IgD-negative memory B cell (primary cell): ENCODE measurements around the gene PLD1. TPM values are rescaled to one million over a fixed set of nuclear protein-coding genes. Genes with fewer than 3 reads are reported as not detected.
A peak's percentile ranks its signal among the peaks of the same experiment; 100 is the strongest.
"Not testable (repeated sequence)": the region's sequence is repeated elsewhere in the genome, so short reads cannot be mapped to it uniquely, and the experiment has no call there.

Experiments used
- H3K27ac Mint-ChIP-seq, 3 donors: one replicate each; pipeline ENCODE4 v1.8.0; 2020 to 2022; ENCODE audit warnings: mild to moderate bottlenecking in 3 of 3, mixed read lengths in 3 of 3, moderate library complexity in 1 of 3
- H3K27me3 Mint-ChIP-seq: one replicate; pipeline ENCODE4 v1.8.0; 2021; ENCODE audit warnings: mixed read lengths
- H3K36me3 Mint-ChIP-seq: one replicate; pipeline ENCODE4 v1.8.0; 2020; ENCODE audit warnings: mild to moderate bottlenecking, mixed read lengths
- H3K4me1 Mint-ChIP-seq, 3 donors: one replicate each; pipeline ENCODE4 v1.8.0; 2020 to 2022; ENCODE audit warnings: mixed read lengths in 3 of 3, mild to moderate bottlenecking in 1 of 3
- H3K4me3 Mint-ChIP-seq, 4 donors: one replicate each; pipeline ENCODE4 v1.8.0; 2020 to 2022; ENCODE audit warnings: mild to moderate bottlenecking in 4 of 4, mixed read lengths in 4 of 4, moderate library complexity in 3 of 4
- H3K9me3 Mint-ChIP-seq, 3 donors: one replicate each; pipeline ENCODE4 v1.8.0; 2020 to 2021; ENCODE audit warnings: mixed read lengths in 3 of 3, mild to moderate bottlenecking in 1 of 3
- polyA plus RNA-seq: library from polyadenylated mRNA; unstranded; fragments of 300-500 nt; fragmentation: Illumina TruSeq; gene quantifications from one replicate; pipeline ENCODE4 v1.2.3, GENCODE V29; 2021

PLD1 gene
- polyA plus RNA-seq: not detected

GRCh38 chr3:171809861-171810628 is at the start of gene PLD1:
PLD1 (minus strand) TSS chr3:171810483; CDS start chr3:171738051, 72,432 bp downstream.
- no peak within 1 kb of the TSS for H3K27ac Mint-ChIP-seq
- H3K36me3 Mint-ChIP-seq: no peaks in the 10 kb centered on the region
- H3K4me1 Mint-ChIP-seq: peaks cover 0 to 7% (median 7%) of the 10 kb centered on the region in 3 donors
- H3K9me3 Mint-ChIP-seq: peaks cover 0 to 2% (median 0%) of the 10 kb centered on the region in 3 donors
- peak within 1 kb of the TSS; percentile 16 to 84 (median 76) for H3K4me3 Mint-ChIP-seq
- peaks cover 27% of the 10 kb centered on the region for H3K27me3 Mint-ChIP-seq

DNA sequence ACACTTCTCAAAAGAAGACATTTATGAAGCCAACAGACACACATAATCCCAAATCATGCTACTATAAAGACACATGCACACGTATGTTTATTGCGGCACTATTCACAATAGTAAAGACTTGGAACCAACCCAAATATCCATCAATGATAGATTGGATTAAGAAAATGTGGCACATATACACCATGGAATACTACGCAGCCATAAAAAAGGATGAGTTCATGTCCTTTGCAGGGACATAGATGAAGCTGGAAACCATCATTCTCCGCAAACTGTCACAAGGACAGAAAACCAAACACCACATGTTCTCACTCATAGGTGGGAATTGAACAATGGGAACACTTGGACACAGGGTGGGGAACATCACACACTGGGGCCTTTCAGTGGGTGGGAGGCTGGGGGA is 48.5 kb upstream of the PLD1 start:
- not testable (repeated sequence) for H3K4me3 Mint-ChIP-seq, H3K27me3 Mint-ChIP-seq

DNA sequence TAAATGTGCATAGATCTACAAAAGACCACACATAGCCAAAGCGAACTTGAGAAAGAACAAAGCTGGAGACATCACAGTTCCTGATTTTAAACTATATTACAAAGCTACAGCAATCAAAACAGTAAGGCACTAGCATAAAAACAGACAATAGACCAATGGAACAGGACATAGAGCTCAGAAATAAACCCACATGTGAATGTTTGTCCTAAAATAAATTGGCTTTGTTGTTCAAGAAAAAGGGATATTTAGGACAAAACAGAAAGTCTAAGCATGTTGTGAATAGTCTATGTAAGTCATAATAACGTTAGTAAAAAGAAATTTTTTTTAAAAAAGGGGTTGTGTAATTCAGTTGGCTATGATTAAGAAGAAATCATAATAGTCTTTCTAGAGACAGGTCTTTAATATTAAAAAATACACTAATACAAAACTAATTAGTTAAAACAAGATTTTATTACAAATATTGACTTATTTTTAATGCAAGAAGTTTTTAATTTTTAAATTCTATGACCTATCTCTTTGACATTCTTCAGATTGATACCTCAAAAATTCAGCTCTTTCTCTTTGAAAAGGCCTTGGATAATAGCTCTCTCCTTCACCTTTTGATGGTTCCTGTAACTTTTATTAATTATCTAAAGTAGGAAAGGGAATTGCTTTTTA is 44.5 kb upstream of the PLD1 start:
- peaks cover 5 to 17% (median 11%) of the 10 kb centered on the region in 3 donors for H3K9me3 Mint-ChIP-seq
- peaks cover 1% of the 10 kb centered on the region for H3K36me3 Mint-ChIP-seq
- H3K4me1 Mint-ChIP-seq: no peaks in the 10 kb centered on the region

More for the DNA sequence above, 48.5 kb upstream of the PLD1 start:
- not testable (repeated sequence) for H3K27ac Mint-ChIP-seq, H3K4me1 Mint-ChIP-seq, H3K36me3 Mint-ChIP-seq
- peaks cover 3 to 15% (median 9%) of the 10 kb centered on the region in 3 donors for H3K9me3 Mint-ChIP-seq

DNA sequence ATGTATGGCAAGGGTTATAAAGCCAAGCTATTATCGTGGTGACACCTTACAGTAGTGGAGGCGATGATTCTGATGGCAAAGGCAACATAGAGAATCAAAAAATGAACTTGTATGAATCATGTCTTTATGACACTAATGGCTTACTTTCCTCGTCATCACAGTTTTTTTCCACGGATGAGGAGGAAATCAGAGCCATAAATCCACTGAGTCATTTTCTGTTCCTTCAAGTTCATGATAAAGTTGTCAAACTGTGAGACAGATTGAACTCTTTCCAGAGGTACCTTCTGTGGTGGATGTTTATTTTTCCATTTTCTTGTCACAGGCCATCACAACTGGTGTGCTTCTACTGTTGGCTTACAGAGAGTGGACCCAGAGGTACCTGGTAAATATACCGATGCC is 41.4 kb upstream of the PLD1 start:
- Mint-ChIP-seq H3K36me3 (peaks cover 1% of the 10 kb centered on the region), H3K9me3 (peaks cover 5 to 9% (median 8%) of the 10 kb centered on the region in 3 donors), H3K4me1 (no peaks in the 10 kb centered on the region), H3K27me3 (no peaks in the 10 kb centered on the region), H3K27ac (no peak overlapping the region), H3K4me3 (no peak overlapping the region)

More for the DNA sequence above, 44.5 kb upstream of the PLD1 start:
- H3K27ac Mint-ChIP-seq: no peak overlapping the region
- no peaks in the 10 kb centered on the region for H3K27me3 Mint-ChIP-seq
- peak overlapping the region in 1 of 4 donors; percentile 9 for H3K4me3 Mint-ChIP-seq

GRCh38 chr3:171850960-171851659 is 40.8 kb upstream of the PLD1 start:
- Mint-ChIP-seq H3K27me3 (no peaks in the 10 kb centered on the region), H3K4me1 (no peaks in the 10 kb centered on the region), H3K9me3 (peaks cover 5 to 9% (median 8%) of the 10 kb centered on the region in 3 donors), H3K27ac (no peak overlapping the region), H3K4me3 (no peak overlapping the region), H3K36me3 (peaks cover 1% of the 10 kb centered on the region)

DNA sequence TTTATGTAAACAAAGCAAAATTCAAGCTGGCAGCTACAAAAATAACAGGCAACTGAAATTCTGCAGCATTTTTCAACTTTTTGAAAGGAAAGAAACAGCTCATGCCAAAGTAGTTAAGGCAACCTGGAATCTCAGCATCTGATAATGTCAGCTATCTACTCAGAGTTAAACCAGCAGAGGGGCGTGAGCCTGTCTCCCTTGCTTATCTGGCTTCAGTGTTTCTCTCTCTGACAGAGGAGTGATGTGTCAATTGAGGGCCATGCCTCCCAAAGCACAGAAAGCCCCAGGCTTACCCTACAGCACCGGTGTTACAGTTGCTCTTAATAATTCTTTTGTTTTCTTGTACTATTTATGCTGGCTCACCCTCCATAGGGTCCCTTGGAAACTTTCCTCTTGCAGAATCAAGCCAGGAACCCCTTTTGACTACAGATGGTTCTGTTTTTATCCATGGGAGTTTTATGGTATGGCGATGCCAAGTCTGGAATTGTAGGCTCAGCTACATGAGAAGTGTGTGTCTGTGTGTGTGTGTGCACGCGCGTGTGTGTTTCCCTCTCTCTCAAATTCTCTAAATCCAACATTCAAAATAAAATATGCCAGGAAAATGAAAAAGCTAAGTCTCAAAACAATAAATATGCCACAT is 40.2 kb upstream of the PLD1 start:
- Mint-ChIP-seq H3K36me3 (peaks cover 1% of the 10 kb centered on the region), H3K27ac (no peak overlapping the region), H3K9me3 (peaks cover 7 to 9% (median 8%) of the 10 kb centered on the region in 3 donors), H3K27me3 (peaks cover 3% of the 10 kb centered on the region), H3K4me1 (no peaks in the 10 kb centered on the region), H3K4me3 (no peak overlapping the region)

GRCh38 chr3:171849617-171850319 is 39.5 kb upstream of the PLD1 start:
- peaks cover 1% of the 10 kb centered on the region for H3K36me3 Mint-ChIP-seq
- no peak overlapping the region for H3K27ac Mint-ChIP-seq
- no peaks in the 10 kb centered on the region for H3K4me1 Mint-ChIP-seq

DNA sequence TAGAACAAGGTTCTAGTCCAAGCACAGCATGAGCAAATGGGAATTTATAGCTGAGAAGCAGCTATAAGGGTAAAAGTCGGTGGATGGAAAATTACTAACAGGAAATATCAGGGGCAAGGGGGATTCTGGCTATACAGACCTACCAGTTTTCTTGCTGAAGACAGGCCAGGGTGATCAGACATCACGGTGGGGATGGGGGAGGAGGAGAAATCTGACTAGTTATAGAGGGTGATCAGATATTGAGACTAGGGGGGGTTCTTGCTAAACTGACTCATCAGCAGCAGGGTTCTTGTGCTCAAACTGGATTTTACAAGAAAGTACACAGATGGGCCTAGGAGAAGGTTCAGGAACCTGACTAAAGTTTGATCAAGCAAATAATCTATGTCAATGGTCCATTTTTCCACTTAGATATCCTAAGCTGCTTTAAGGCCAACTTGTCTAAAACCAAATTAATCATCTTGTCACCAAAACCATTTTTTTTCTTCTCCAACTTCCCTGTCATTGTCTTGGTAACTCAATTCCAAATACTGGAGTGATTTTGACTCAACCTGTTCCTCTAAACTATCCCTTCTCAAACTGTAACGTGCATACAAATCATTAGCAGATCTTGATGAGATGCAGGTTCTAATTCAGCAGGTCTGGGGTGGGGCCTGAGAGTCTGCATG is 37.4 kb upstream of the PLD1 start:
- H3K36me3 Mint-ChIP-seq: no peaks in the 10 kb centered on the region
- H3K4me1 Mint-ChIP-seq: no peaks in the 10 kb centered on the region
- no peak overlapping the region for H3K4me3 Mint-ChIP-seq
- peaks cover 0 to 2% (median 0%) of the 10 kb centered on the region in 3 donors for H3K9me3 Mint-ChIP-seq
- peaks cover 5% of the 10 kb centered on the region for H3K27me3 Mint-ChIP-seq
- no peak overlapping the region for H3K27ac Mint-ChIP-seq

More at GRCh38 chr3:171849617-171850319, 39.5 kb upstream of the PLD1 start:
- H3K27me3 Mint-ChIP-seq: peaks cover 3% of the 10 kb centered on the region
- H3K4me3 Mint-ChIP-seq: no peak overlapping the region
- peaks cover 7 to 9% (median 8%) of the 10 kb centered on the region in 3 donors for H3K9me3 Mint-ChIP-seq

DNA sequence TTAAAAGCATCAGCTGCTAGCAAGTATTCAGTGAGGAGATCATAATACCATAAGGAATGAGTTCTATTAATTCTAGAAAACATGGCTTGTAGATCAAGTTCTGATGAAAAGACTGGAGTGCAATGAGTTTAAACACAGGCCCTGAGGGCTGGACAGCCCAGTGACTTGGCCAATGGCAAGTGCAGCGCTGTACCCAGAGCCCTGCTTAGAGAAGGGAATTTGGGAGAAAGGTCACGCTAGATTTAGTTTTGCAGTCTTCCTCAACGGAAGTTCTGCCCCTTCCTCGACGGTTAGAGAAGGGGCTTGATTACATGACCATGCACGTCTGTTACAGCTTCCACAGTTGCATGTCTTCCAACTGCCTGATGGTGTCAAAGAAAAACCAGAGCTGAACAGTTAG is 36.9 kb upstream of the PLD1 start:
- H3K27ac Mint-ChIP-seq: no peak overlapping the region
- H3K27me3 Mint-ChIP-seq: peaks cover 5% of the 10 kb centered on the region
- no peak overlapping the region for H3K4me3 Mint-ChIP-seq
- H3K4me1 Mint-ChIP-seq: no peaks in the 10 kb centered on the region
- peaks cover 0 to 2% (median 0%) of the 10 kb centered on the region in 3 donors for H3K9me3 Mint-ChIP-seq
- H3K36me3 Mint-ChIP-seq: no peaks in the 10 kb centered on the region

DNA sequence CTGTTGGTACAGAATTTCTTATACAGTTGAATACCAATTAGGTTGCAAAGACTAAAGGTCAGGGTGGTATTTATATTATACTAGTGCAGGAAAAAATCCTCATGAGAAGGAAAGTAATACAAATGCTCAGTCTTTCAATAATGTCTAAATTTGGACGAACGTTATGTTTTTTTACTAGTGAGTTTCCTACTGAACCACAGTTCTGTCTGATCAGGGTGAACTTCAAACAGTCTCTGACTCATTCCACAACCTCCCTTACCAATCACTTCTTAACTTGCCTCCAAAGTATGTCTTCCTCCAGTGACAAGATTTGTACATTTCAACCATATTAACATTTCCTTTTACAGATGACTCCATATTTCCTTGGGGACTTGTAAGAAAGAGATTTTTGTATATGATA is 36.3 kb upstream of the PLD1 start:
- Mint-ChIP-seq H3K27me3 (peaks cover 5% of the 10 kb centered on the region), H3K36me3 (no peaks in the 10 kb centered on the region), H3K4me1 (no peaks in the 10 kb centered on the region), H3K27ac (no peak overlapping the region), H3K9me3 (peaks cover 0 to 2% (median 0%) of the 10 kb centered on the region in 3 donors), H3K4me3 (no peak overlapping the region)

GRCh38 chr3:171845481-171846284 is 35.4 kb upstream of the PLD1 start:
- Mint-ChIP-seq H3K36me3 (no peaks in the 10 kb centered on the region), H3K27me3 (peaks cover 5% of the 10 kb centered on the region), H3K4me1 (no peaks in the 10 kb centered on the region), H3K9me3 (peaks cover 0 to 2% (median 0%) of the 10 kb centered on the region in 3 donors), H3K27ac (no peak overlapping the region), H3K4me3 (no peak overlapping the region)

- Mint-ChIP-seq H3K9me3 (peaks cover 0 to 2% (median 0%) of the 10 kb centered on the region in 3 donors), H3K27ac (no peak overlapping the region), H3K4me3 (no peak overlapping the region), H3K27me3 (peaks cover 5% of the 10 kb centered on the region), H3K36me3 (no peaks in the 10 kb centered on the region), H3K4me1 (no peaks in the 10 kb centered on the region)
Measured at GRCh38 chr3:171844873-171845272, 34.6 kb upstream of the PLD1 start.

- no peak within 1 kb of the TSS for H3K27ac Mint-ChIP-seq
- peaks cover 8% of the 10 kb centered on the region for H3K27me3 Mint-ChIP-seq
- no peaks in the 10 kb centered on the region for H3K4me1 Mint-ChIP-seq
- no peak within 1 kb of the TSS for H3K4me3 Mint-ChIP-seq
- no peaks in the 10 kb centered on the region for H3K36me3 Mint-ChIP-seq
- peaks cover 0 to 2% (median 0%) of the 10 kb centered on the region in 3 donors for H3K9me3 Mint-ChIP-seq
Measured at GRCh38 chr3:171842864-171843518, 32.7 kb upstream of the PLD1 start, which contains the start of gene TMEM212. TMEM212 (plus strand) TSS chr3:171843349; CDS start chr3:171843384, 35 bp downstream.
